ENCODE data around the gene OR51V1.

GRCh38 chr11:5242933-5243815, 42.7 kb upstream of the OR51V1 start:
- no peak for TF ChIP-seq CTCF (IDR thresholded peaks at IDR 0.05)
- no peak for TF ChIP-seq EZH2 (IDR thresholded peaks at IDR 0.05)
